ENCODE data around the gene PLA2G7. TPM values are rescaled to one million over a fixed set of nuclear protein-coding genes. Genes with fewer than 3 reads are reported as not detected.
A peak's percentile ranks its signal among the peaks of the same experiment; 100 is the strongest.

The PLA2G7 gene
- total RNA-seq, 1 experiment from 2014 or later, result 0.41 TPM

DNA sequence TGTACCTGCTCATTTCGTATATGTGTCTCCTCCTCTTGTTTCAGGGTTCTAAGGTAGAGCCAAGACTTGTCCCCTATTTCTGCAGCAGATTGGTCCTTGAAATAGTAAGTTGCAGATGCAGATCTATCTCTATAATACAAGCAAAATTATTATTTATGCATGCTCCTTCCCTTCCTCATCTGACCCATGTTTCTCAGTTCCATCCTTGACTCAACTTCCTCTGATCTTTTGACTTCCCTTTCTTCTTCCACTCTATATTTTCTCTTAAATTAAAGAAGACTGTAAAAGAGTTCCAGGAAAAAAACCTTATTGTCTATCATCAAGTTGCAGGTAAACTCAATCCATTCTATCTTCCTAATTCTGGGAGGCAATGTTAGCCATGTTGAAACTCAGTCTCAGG lies 23.7 kb downstream of the PLA2G7 start:
- in situ Hi-C loops (cut with HindIII; ENCODE audit: low pct_unique_long_range_greater_than_20kb, low sequenced_read_pairs), result no loop called here
- ATAC-seq, result no peak

DNA sequence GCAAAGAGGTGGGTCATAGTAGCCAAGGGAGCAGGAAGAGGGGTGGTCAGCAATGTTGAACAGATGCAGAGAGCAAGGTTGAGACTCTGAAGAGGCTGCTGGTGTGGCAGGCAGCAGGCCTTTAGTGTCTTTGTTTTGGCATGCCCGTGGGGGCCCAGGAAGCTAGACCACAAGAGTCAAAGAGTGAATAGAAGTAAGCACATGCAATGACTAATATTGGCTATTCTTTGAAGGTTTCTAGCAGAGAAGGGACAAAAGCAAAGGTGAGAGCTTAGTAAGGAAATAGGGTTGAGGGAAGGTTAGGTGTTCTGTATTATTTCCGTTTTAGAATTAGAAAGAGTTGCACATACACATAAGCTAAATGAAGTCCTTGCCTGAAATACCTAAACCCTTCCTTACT lies 28.7 kb downstream of the PLA2G7 start:
- ATAC-seq (no peak), DNase-seq (ENCODE audit: low read depth, low spot score) (no peak)
- Histone ChIP-seq H3K27me3 (ENCODE audit: control insufficient read depth, insufficient read depth, low read length) (no peaks in the 10 kb centered on the region), H3K4me3 (ENCODE audit: low read depth in 2 of 2, low read length in 2 of 2) (no peak overlapping the region), H3K36me3 (ENCODE audit: control insufficient read depth, insufficient read depth, low read length) (no peaks in the 10 kb centered on the region), H3K9me3 (ENCODE audit: control insufficient read depth, insufficient read depth, low read depth, low read length) (no peaks in the 10 kb centered on the region), H3K4me1 (ENCODE audit: control insufficient read depth, insufficient read depth, low read length) (no peaks in the 10 kb centered on the region), H3K27ac (ENCODE audit: low read length) (no peak overlapping the region)
- intact Hi-C loops (cut with micrococcal nuclease; ENCODE audit: unreplicated experiment), result no loop called here
- in situ Hi-C loops (cut with HindIII; ENCODE audit: low pct_unique_long_range_greater_than_20kb, low sequenced_read_pairs), result no loop called here
- no TSS peak for BruUV-seq (replicated peaks)
- TF ChIP-seq, protein P1, sequence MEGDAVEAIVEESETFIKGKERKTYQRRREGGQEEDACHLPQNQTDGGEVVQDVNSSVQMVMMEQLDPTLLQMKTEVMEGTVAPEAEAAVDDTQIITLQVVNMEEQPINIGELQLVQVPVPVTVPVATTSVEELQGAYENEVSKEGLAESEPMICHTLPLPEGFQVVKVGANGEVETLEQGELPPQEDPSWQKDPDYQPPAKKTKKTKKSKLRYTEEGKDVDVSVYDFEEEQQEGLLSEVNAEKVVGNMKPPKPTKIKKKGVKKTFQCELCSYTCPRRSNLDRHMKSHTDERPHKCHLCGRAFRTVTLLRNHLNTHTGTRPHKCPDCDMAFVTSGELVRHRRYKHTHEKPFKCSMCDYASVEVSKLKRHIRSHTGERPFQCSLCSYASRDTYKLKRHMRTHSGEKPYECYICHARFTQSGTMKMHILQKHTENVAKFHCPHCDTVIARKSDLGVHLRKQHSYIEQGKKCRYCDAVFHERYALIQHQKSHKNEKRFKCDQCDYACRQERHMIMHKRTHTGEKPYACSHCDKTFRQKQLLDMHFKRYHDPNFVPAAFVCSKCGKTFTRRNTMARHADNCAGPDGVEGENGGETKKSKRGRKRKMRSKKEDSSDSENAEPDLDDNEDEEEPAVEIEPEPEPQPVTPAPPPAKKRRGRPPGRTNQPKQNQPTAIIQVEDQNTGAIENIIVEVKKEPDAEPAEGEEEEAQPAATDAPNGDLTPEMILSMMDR (IDR thresholded peaks at IDR 0.05), result no peak
- ChIA-PET CTCF (no interaction called here), POLR2A (no interaction called here)

More for the DNA sequence above, 23.7 kb downstream of the PLA2G7 start:
- ChIA-PET POLR2A (no interaction called here), CTCF (no interaction called here)
- peaks cover 2% of the 10 kb centered on the region; the same call in 1 of the 2 replicates for H3K27me3 ChIP-seq (ENCODE audit: control insufficient read depth, insufficient read depth, low read length)
- no TSS peak for BruUV-seq (replicated peaks)
- no peaks in the 10 kb centered on the region for H3K9me3 ChIP-seq (ENCODE audit: control insufficient read depth, insufficient read depth, low read depth, low read length)
- no peak for DNase-seq (ENCODE audit: low read depth, low spot score)
- H3K27ac ChIP-seq (ENCODE audit: low read length), result no peak overlapping the region
- no peaks in the 10 kb centered on the region for H3K4me1 ChIP-seq (ENCODE audit: control insufficient read depth, insufficient read depth, low read length)
- intact Hi-C loops (cut with micrococcal nuclease; ENCODE audit: unreplicated experiment), result no loop called here
- TF ChIP-seq, protein P1 (IDR thresholded peaks at IDR 0.05), result no peak
- TF ChIP-seq, protein P2, sequence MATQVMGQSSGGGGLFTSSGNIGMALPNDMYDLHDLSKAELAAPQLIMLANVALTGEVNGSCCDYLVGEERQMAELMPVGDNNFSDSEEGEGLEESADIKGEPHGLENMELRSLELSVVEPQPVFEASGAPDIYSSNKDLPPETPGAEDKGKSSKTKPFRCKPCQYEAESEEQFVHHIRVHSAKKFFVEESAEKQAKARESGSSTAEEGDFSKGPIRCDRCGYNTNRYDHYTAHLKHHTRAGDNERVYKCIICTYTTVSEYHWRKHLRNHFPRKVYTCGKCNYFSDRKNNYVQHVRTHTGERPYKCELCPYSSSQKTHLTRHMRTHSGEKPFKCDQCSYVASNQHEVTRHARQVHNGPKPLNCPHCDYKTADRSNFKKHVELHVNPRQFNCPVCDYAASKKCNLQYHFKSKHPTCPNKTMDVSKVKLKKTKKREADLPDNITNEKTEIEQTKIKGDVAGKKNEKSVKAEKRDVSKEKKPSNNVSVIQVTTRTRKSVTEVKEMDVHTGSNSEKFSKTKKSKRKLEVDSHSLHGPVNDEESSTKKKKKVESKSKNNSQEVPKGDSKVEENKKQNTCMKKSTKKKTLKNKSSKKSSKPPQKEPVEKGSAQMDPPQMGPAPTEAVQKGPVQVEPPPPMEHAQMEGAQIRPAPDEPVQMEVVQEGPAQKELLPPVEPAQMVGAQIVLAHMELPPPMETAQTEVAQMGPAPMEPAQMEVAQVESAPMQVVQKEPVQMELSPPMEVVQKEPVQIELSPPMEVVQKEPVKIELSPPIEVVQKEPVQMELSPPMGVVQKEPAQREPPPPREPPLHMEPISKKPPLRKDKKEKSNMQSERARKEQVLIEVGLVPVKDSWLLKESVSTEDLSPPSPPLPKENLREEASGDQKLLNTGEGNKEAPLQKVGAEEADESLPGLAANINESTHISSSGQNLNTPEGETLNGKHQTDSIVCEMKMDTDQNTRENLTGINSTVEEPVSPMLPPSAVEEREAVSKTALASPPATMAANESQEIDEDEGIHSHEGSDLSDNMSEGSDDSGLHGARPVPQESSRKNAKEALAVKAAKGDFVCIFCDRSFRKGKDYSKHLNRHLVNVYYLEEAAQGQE (IDR thresholded peaks at IDR 0.05; ENCODE audit: insufficient read depth in 1 of 2, low read depth in 2 of 2, low read length in 1 of 2), result no peak
- no peak for TF ChIP-seq TCF7L2 (IDR thresholded peaks at IDR 0.05; ENCODE audit: low read depth, low read length)
- TF ChIP-seq SIN3A (IDR thresholded peaks at IDR 0.05; ENCODE audit: borderline replicate concordance, insufficient read depth, low read depth, low read length), result no peak
- TF ChIP-seq POLR2AphosphoS5 (IDR thresholded peaks at IDR 0.05; ENCODE audit: low read depth, low read length), result no peak
- H3K36me3 ChIP-seq (ENCODE audit: control insufficient read depth, insufficient read depth, low read length), result no peaks in the 10 kb centered on the region
- no peak overlapping the region for H3K4me3 ChIP-seq (ENCODE audit: low read depth in 2 of 2, low read length in 2 of 2)

GRCh38 chr6:46704562-46704961 lies 30.6 kb downstream of the PLA2G7 start:
- no peaks in the 10 kb centered on the region for H3K36me3 ChIP-seq (ENCODE audit: control insufficient read depth, insufficient read depth, low read length)
- ChIA-PET POLR2A (no interaction called here), CTCF (no interaction called here)
- no peaks in the 10 kb centered on the region for H3K9me3 ChIP-seq (ENCODE audit: control insufficient read depth, insufficient read depth, low read depth, low read length)
- TF ChIP-seq TCF7L2 (IDR thresholded peaks at IDR 0.05; ENCODE audit: low read depth, low read length) (no peak), SIN3A (IDR thresholded peaks at IDR 0.05; ENCODE audit: borderline replicate concordance, insufficient read depth, low read depth, low read length) (no peak), POLR2AphosphoS5 (IDR thresholded peaks at IDR 0.05; ENCODE audit: low read depth, low read length) (no peak)
- TF ChIP-seq, protein P1 (IDR thresholded peaks at IDR 0.05), result peak; percentile 21; the same call in 1 of the 2 replicates
- TF ChIP-seq, protein P2 (IDR thresholded peaks at IDR 0.05; ENCODE audit: insufficient read depth in 1 of 2, low read depth in 2 of 2, low read length in 1 of 2), result no peak
- H3K4me3 ChIP-seq (ENCODE audit: low read depth in 2 of 2, low read length in 2 of 2), result no peak overlapping the region
- in situ Hi-C loops (cut with HindIII; ENCODE audit: low pct_unique_long_range_greater_than_20kb, low sequenced_read_pairs), result no loop called here
- H3K27me3 ChIP-seq (ENCODE audit: control insufficient read depth, insufficient read depth, low read length), result no peaks in the 10 kb centered on the region
- BruUV-seq (replicated peaks), result no TSS peak
- DNase-seq (ENCODE audit: low read depth, low spot score), result no peak
- ATAC-seq, result 0 out of 2 replicates have a peak, but pooled peaks have one; percentile 62
- no peak overlapping the region for H3K27ac ChIP-seq (ENCODE audit: low read length)
- intact Hi-C loops (cut with micrococcal nuclease; ENCODE audit: unreplicated experiment), result loop anchor here (2.0 kb wide), 1 partner anchor 76 kb away; no protein-coding TSS in a partner anchor
- no peaks in the 10 kb centered on the region for H3K4me1 ChIP-seq (ENCODE audit: control insufficient read depth, insufficient read depth, low read length)

Measured in Panc1 (cell line).